GM21619 (cell line): Measurements from ENCODE around the gene PRKCH.

ENCODE experiments used
- ATAC-seq: cut with Tn5 transposase; IDR thresholded peaks from one replicate; pipeline ENCODE4 v1.9.1; 2021; ENCODE audit not compliant: unreplicated experiment

PRKCH gene

DNA sequence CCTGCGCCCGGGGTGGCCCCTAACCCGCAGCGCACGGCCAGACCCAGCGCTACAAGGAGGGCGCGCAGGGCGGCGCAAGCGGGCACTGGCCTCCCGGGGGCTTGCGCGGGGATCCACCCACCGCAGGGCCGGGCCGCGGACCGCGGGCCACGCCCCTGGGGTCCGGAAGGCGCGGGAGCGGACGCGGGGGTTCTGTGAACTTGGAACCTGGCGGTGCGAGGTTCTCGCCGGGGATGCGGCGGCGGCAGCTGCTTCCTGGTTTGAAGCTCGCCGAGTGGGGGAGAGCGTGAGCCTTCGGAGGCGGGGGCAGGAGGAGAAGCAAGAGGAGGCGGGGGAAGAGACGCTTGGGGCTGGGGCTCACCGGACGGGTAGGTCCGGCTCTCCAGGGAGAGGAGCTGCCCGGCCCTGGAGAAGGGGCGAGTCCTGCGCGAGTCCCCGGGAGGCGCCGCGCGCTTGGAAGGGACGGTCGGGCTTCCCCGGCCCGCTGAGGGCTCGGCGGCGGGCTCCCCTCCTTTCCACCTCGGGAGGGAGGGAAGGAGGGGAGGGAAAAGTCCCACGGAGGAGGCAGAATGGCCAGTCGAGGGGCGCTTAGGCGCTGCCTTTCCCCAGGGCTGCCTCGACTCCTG is at the start of gene PRKCH:
PRKCH (plus strand) TSS at position 195 of the 626 bp plus-strand sequence. CDS start 523 bp downstream, outside the sequence.
- ATAC-seq = no peak

GRCh38 chr14:61277232-61277631 is 44.1 kb upstream of the PRKCH start:
- no peak for ATAC-seq

DNA sequence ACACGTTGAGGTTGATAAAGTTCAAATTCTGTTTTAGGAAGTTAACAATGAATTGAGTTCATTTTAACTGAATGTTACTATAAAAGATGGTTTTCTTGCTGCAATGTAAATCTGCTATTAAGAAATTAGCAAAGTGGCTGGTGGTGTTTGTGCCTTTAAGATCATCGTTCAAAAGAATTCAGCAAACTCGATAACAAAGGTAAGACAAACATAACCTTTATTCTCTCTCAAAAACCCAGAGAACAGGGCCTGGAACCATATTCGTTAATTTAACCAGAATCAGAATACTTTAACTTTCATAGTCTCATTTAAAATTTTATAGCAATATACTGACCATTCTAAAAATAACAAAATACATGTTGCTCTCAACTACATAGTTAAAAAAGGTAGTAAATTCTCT is 43.6 kb upstream of the PRKCH start:
- ATAC-seq = no peak

GRCh38 chr14:61279082-61279481 is 42.3 kb upstream of the PRKCH start:
- ATAC-seq = no peak

GRCh38 chr14:61280092-61280525 is 41.3 kb upstream of the PRKCH start:
- no peak for ATAC-seq

DNA sequence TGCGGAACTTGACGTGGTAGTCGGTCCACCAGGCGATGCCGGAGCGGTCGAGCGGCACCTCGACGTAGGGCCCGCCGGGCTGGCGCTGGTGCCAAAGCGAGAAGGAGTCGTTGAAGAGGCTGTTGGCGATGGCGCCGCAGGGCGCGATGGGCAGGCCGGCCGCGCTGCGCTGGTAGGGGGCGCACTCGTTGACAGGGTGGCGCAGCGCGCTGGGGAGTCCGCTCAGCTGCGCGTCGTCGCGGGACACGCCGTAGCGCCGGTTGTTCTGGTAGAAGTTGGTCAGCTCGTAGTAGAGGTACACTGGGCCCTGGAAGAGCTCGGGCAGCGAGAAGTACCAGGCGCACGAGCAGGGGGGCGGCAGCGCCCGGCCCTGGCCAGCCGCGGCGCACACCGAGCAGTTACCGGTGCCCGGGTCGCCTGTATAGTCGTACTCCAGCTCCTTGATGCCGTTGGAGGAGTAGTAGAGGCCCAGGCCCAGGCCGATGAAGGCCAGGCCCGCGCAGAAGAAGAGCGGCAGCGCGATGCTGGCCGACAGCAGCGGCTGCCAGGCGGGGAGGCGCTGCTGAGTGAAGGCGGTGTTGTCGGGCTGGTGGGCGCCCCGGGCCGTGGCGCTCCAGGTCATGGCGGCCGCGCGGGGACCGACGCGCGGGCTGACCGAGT is 40.7 kb upstream of the PRKCH start:
- ATAC-seq = no peak

DNA sequence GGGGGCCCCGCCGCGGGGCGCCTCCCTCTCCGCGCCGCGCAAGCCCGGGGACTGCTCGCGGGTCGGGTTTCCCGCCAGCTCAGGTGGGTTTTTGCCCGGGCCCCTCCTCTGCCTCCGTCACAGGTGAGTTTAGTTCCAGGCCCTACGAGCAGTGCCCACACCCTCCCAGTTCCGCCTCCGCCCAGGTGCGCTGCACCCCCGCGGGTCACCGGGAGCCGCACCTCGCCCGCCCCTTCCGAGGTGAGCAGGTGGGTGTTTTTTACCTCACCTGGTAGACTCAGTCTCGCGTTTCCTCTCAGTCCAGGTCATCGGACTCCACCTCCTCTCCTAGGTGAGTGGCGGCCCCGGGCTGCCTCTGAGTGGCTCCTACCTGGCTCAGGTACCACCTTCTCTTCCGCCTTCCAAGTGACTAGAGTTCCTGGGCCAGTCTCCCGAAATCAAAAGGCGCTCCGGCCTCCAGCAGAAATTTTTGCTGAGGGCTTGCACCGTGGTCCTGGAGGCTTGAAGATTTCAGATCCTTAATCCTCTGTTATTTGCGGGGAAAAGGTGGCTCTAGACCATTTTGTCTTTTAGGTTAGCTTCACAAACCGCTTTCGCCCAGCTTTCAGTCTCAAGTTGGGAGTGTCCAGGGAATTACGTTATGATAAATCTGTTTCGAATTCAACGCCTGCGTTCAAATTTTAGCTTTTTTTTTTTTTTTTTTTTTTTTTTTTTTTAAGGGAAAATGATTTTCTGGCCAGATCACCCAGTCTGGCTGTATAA is 40.0 kb upstream of the PRKCH start, which contains the start of gene TMEM30B:
TMEM30B (minus strand) TSS at position 153 of the 762 bp plus-strand sequence. CDS start 191 bp downstream, outside the sequence.
- no peak for ATAC-seq

GRCh38 chr14:61281948-61282275 is 39.5 kb upstream of the PRKCH start:
- no peak for ATAC-seq

- no peak for ATAC-seq
Measured at GRCh38 chr14:61282746-61283145, 38.6 kb upstream of the PRKCH start.

DNA sequence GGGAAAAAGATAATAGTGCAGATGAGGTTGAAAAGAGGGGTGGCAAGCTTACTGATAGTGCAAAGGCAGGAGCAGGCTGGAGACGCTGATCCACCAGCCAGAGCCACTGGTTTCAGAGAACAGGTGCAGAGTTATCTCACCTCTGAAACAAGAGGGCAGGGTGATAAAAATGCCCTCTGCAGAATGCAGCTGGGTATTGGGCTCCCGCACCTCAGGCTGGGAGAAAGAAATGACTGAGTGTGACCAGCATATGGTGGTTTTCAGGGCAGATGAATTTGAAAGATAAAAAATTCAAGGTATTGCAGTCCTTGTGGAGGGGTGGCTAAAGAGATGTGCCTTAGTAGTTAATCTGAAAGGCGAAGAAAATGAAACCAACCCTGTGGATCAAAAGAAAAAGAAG is 37.4 kb upstream of the PRKCH start:
- ATAC-seq = no peak

DNA sequence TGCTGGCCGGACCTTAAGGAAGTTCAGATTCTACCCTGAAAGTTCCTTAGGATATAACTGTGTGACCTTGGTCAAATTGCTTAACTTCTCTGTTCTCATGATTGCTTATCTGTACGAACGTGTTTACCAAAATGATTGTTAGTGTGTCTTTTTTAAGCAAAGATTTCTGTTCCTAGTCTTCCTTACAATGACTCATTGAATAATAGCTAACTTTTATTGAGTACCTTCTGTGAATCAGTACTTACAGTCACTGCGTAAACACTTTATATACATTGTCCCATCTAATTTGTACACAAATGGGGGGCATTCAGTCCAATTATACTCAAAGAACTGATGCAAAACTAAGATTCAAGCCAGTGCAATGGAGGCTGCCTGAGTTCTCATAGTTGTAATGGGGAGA is 36.0 kb upstream of the PRKCH start:
- no peak for ATAC-seq

DNA sequence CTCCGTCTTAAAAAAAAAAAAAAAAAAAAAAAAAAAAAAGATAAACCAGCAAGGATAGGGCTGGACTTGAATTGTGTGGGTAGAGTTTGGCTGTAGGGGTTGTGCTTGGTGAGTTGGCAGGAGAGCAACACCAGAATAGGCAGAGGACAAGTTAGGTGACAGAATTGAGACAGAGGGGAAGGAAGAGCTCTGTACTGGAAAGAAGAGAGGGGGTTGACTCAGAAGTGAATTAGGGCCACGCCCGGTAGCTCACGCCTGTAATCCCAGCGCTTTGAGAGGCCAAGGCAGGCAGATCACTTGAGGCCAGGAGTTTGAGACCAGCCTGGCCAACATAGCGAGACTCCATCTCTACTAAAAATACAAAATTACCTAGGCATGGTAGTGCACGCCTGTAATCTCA is 34.2 kb upstream of the PRKCH start:
- no peak for ATAC-seq

DNA sequence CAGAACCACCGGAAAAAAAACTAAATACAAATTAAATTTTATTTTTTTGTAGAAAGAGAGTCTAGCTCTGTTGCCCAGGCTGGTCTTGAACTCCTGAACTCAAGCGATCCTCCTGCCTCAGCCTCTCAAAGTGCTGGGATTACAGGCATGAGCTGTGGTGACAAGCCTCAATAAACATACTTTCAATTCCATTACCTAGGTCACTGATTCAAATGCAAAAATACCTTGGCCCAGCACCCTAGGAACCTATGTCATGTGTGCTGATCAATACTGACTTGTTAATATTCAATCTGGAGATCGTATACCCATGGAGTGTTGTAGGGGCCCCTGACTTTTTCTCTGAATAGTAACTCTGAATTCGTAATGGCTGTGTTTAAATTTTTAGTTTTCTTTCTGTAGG is 33.2 kb upstream of the PRKCH start:
- ATAC-seq = no peak

- ATAC-seq = no peak
Measured at GRCh38 chr14:61288720-61289119, 32.7 kb upstream of the PRKCH start.

DNA sequence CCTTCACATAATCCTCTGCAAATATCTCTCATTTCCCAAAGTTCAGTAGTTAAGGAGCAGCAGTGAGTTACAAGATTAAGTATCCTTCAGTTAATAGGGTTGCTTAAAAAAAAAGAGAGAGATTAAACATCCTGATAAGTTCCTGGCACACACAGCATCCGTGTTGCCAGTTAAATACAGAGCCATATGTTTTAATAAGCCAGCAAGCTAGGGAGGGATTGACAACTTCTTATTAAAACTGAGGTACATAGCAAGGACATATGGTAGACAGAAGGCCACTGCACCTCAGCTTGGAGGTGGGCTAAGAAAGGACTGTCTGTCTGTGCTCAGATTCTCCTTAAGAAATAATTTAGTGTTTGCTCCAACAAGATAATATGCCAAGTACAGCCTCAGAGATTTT is 30.7 kb upstream of the PRKCH start:
- ATAC-seq = no peak

DNA sequence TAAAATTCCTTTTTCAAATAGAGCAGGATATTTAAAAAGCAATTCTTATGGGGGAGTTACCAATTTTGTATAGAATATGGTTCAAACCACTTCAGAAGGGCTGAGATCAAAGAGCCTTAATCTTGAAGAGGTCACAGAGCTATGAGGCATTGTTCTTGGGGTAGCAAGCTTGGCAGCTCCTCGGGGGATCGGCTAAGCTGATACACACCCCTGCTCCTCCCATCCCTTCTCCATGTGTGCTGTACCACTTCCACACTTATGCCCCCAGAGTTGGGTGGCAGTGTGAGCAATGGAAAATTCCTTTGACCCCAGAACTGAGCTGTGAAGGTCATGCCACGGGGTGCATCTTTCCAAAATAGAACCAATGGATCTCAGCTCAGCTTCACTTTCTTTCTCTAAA is 25.2 kb upstream of the PRKCH start:
- no peak for ATAC-seq

DNA sequence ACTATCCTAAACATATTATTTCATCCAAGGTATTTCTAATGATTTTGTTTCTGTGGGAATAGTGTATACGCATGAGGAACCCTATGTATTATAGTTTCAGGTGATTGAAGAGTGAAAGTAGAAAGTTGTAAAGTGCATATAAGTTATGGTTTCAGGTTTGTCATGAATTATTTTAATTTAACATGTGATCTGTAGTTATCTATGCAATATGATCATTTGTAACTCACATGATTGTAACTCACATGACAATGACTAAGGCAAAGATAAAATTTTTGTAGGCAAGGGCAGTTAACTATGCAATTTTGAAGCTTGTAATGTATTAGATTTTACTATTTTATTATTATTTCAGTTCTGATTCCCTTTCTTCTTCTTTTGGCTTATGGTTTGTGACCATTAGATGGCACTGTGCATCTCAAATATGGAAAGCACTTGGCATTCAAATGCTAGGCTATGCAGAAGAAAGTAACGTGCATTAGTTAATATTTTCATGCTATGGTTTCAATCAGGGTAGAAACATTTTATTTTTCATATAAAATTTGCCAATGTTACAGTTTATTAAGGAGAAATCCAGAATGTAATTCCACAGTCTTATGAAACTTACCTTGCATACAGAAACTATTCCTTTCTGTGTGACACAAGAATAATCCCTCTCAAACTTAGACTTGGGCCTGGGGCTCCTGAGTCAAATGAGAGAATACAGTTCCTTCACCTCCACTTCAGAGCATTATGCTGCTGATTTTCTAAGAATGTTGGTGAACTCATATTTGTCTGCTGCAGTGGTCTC is 24.5 kb upstream of the PRKCH start:
- ATAC-seq = no peak

- ATAC-seq = no peak
Measured at GRCh38 chr14:61297581-61297980, 23.8 kb upstream of the PRKCH start.

DNA sequence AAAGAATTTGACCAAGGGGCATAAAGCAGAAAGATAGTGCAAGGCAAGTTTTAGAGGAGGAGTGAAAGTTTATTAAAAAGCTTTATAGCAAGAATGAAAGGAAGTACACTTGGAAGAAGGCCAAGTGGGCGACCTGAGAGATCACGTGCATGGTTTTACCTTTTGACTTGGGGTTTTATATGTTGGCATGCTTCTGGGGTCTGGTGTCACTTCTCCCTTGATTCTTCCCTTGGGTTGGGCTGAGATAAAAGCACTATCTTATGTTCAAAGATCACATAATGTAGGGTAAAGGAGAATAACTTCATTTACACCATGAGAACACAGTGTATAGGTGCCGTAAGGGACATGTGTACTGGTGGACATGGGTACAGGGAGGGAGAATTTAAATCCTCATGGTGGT is 22.6 kb upstream of the PRKCH start:
- no peak for ATAC-seq

GRCh38 chr14:61300209-61300608 is 21.2 kb upstream of the PRKCH start:
- no peak for ATAC-seq

GRCh38 chr14:61300754-61301153 is 20.6 kb upstream of the PRKCH start:
- ATAC-seq = no peak
